Pancreas (tissue), 10 donors: Measurements from ENCODE around the gene GPSM1. TPM values are rescaled to one million over a fixed set of nuclear protein-coding genes. Genes with fewer than 3 reads are reported as not detected.
A peak's percentile ranks its signal among the peaks of the same experiment; 100 is the strongest.

Experiments used
- ATAC-seq, 4 donors: fragments of 200-7000 bp; cut with Tn5 transposase; one replicate each; pipeline versions ENCODE4 v1.8.0 to v1.9.1; 2020; ENCODE audit warnings: mild to moderate bottlenecking in 4 of 4, moderate library complexity in 4 of 4
- DNase-seq, 6 donors: peaks; one replicate each; pipeline ENCODE4 v3.0.0-alpha.2; 2020
- FAIRE-seq: peaks from 2 replicates; lab custom pipeline; 2012; peaks lifted over from hg19 to GRCh38; lab: Jason Lieb, UNC
- H3K27ac ChIP-seq, 4 donors: fragments of 200-600 bp; sonication (generic); 1 replicate in 3 of 4; 2 replicates in 1 of 4; pipeline versions ENCODE4 v1.5.0 to v1.8.0; 2020
- H3K27me3 ChIP-seq, 4 donors: fragments of 200-600 bp; one replicate each; pipeline ENCODE4 v1.8.0; 2021
- H3K36me3 ChIP-seq, 3 donors: fragments of 200-600 bp; sonication (generic) in 1 of 3; one replicate each; pipeline versions ENCODE4 v1.5.0 to v1.8.0; 2020 to 2021
- H3K4me1 ChIP-seq, 3 donors: fragments of 200-600 bp; one replicate each; pipeline ENCODE4 v1.8.0; 2021
- H3K4me3 ChIP-seq, 4 donors: fragments of 200-600 bp; sonication (generic) in 2 of 4; one replicate each; pipeline versions ENCODE4 v1.5.0 to v1.8.0; 2020 to 2021
- H3K9me3 ChIP-seq, 4 donors: fragments of 200-600 bp; one replicate each; pipeline ENCODE4 v1.8.0; 2021
- WGBS, 2 donors: extraction: QIAGEN DNeasy Blood & Tissue Kit; methylation state at CpG; one replicate each; pipeline ENCODE4 v1.1.7; 2013; 5-methylcytosine and 5-hydroxymethylcytosine counted together
- intact Hi-C, 3 donors: fragments of 100-400 bp; cut with DNase I; formaldehyde crosslinking; loops; one replicate each; pipeline versions ENCODE4 v1.11.1 to v1.14.2; 2022
- polyA plus RNA-seq, 2 donors: library from polyadenylated mRNA; stranded (reverse); fragments of 200-250 nt; gene quantifications; one replicate each; pipeline ENCODE4 v1.2.3, GENCODE V29; 2013
- total RNA-seq, 6 donors: library from RNA; stranded (reverse); fragmentation: NEBNext Ultra II Directional in 4 of 6; extraction: Animal tissue kit (Norgen Biotek cat#: 25700) in 4 of 6; gene quantifications; one replicate each; pipeline versions ENCODE4 v1.2.1 to v1.2.4, GENCODE V29; 2021 to 2023
- TF ChIP-seq, protein P1 (sequence below), 4 donors: fragments of 200-600 bp; sonication (generic) in 3 of 4; IDR thresholded peaks; one replicate each; pipeline versions ENCODE4 v1.5.0 to v1.8.0; 2021; ENCODE audit warnings: antibody characterized with exemption in 4 of 4
- donor health status: healthy with polysubstance abuse.
- donor health status: DM: no; HTN: no; CAD: no; lungs with moderate emphysema.
- donor health status: DM: no; HTN: no; CAD: no.
- donor health status: control.
- donor health status: control.
- donor health status: Bipolar disorder and iron deficiency.
- donor health status: DM: yes; HTN: yes; CAD: no.
- donor health status: DM: no; HTN: no; CAD: no.
- donor health status: DM: no; HTN: no; CAD: no.
- donor health status: DM: yes; HTN: yes; CAD: no.

The GPSM1 gene
- total and polyA plus RNA-seq, 8 donors, result 6.8 to 54.4 (median 12.6) TPM

DNA sequence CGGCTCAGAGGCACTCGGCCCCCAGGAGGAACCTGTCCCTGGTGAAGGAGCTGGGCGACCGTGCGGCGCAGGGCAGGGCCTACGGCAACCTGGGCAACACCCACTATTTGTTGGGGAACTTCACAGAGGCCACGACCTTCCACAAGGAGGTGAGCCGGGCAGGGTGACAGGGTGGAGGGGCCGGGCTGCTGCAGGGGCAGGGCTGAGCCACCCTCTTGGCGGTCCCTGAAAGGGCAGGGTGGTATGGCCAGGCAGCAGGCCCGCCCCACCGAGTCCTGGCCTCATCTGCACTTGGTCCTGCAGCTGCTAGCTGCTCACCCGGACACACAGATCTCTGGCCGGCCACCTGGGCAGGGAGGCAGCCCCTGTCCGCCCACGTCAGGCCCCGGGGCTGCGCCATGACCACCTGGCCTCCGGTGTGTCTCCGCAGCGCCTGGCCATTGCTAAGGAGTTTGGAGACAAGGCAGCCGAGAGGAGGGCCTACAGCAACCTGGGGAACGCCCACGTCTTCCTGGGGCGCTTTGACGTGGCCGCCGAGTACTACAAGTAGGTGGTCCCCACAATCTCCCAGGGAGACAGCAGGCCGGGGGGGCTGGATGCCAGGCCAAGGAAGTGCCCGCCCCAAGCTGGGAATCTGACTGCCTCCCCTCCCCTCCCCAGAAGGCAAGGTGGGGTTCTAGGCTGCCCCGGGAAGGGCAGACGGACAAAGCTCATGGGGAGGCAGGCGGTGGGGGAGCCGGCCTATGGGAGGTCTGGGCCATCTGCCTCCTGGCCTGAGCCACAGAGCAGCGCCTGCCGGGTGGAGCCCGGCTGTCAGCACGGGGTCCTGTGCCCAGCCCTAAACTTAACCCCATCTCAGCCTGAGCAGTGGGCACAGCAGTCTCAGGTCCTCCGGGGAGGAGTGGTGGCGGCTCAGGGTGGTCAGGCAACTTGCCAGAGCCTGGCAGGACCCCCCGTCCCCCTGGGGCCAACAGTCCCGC, 10.4 kb downstream of the GPSM1 start:
- DNase-seq, result peak in 1 of 6 donors; percentile 55
- TF ChIP-seq, protein P1, sequence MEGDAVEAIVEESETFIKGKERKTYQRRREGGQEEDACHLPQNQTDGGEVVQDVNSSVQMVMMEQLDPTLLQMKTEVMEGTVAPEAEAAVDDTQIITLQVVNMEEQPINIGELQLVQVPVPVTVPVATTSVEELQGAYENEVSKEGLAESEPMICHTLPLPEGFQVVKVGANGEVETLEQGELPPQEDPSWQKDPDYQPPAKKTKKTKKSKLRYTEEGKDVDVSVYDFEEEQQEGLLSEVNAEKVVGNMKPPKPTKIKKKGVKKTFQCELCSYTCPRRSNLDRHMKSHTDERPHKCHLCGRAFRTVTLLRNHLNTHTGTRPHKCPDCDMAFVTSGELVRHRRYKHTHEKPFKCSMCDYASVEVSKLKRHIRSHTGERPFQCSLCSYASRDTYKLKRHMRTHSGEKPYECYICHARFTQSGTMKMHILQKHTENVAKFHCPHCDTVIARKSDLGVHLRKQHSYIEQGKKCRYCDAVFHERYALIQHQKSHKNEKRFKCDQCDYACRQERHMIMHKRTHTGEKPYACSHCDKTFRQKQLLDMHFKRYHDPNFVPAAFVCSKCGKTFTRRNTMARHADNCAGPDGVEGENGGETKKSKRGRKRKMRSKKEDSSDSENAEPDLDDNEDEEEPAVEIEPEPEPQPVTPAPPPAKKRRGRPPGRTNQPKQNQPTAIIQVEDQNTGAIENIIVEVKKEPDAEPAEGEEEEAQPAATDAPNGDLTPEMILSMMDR (IDR thresholded peaks at IDR 0.05), result no peak
- 89 to 90% methylated on average over 36 to 43 of the region's 43 CpGs for WGBS, 2 donors
- intact Hi-C loops, result no loop called here
- H3K9me3 ChIP-seq, result no peaks in the 10 kb centered on the region
- H3K27me3 ChIP-seq, result no peaks in the 10 kb centered on the region
- H3K27ac ChIP-seq, result no peak overlapping the region
- ATAC-seq, result no peak
- H3K4me3 ChIP-seq, result no peak overlapping the region
- no peaks in the 10 kb centered on the region for H3K36me3 ChIP-seq
- H3K4me1 ChIP-seq, result peaks cover 7 to 21% (median 14%) of the 10 kb centered on the region in 3 donors
- no peak for FAIRE-seq

DNA sequence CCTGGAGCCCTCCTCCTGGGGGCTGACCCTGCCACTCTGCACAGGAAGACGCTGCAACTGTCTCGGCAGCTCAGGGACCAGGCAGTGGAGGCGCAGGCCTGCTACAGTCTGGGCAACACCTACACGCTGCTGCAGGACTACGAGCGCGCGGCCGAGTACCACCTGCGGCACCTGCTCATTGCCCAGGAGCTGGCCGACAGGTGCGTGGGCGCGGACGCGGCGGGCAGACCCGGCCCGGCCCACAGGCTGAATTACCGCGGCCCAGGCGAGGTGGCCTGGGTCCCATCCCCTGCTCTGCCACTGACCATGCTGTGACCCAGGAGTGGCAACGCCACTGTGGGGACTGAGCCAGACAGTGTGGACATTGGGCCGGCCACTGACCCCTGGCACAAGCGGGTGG, 11.2 kb downstream of the GPSM1 start:
- Histone ChIP-seq H3K9me3 (no peaks in the 10 kb centered on the region), H3K4me3 (no peak overlapping the region), H3K27me3 (no peaks in the 10 kb centered on the region), H3K27ac (peak overlapping the region in 2 of 4 donors; percentile 85 to 88), H3K36me3 (no peaks in the 10 kb centered on the region), H3K4me1 (peaks cover 7 to 24% (median 14%) of the 10 kb centered on the region in 3 donors)
- 82 to 88% methylated on average over 23 to 25 of the region's 25 CpGs for WGBS, 2 donors
- no peak for ATAC-seq
- TF ChIP-seq, protein P1 (IDR thresholded peaks at IDR 0.05), result no peak
- peak in 1 of 6 donors; percentile 63 for DNase-seq
- no peak for FAIRE-seq
- intact Hi-C loops, result no loop called here

DNA sequence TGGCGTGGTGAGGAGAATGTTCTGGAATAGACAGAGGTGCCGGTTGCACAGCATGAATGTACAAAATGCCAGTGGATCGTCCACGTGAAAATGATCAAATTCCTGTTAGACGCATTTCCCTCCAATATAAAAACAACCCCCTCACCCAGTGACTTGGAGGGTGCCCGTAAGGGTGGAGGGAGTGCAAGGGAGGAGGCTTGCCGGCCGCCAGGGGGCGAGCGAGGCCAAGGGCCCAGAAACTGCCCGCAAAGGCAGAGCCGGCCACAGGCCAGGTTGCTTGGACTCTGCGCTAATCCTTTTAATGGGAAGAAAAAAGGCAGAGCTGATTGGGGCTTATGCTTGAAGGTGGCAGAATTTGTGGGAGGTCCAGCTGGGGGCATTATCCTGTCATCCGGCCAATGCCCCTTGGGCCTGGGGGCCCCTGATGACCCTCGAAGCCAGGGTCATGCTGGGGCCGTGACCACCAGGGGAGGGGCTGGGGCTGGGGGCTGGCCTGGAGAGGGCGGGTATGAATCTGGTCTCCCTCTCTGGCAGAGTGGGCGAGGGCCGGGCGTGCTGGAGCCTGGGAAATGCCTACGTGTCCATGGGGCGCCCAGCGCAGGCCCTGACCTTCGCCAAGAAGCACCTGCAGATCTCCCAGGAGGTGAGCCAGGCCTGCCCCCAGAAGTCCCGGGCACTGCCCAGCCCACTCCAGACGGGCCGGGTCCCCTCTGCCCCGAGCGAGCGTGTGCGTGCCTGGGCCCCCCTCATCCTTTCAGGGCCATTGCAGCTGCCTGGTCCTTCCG, 12.0 kb downstream of the GPSM1 start:
- no peak for FAIRE-seq
- peak; percentile 78 to 94 (median 89) for DNase-seq
- ATAC-seq, result peak; percentile 46 to 83 (median 68)
- WGBS, 2 donors, result 37 to 44% methylated on average over 29 to 32 of the region's 32 CpGs
- intact Hi-C loops, result no loop called here
- Histone ChIP-seq H3K9me3 (no peaks in the 10 kb centered on the region), H3K4me3 (peak overlapping the region in 2 of 4 donors; percentile 18 to 23), H3K27me3 (no peaks in the 10 kb centered on the region), H3K4me1 (peaks cover 7 to 24% (median 14%) of the 10 kb centered on the region in 3 donors), H3K27ac (peak overlapping the region; percentile 80 to 88 (median 86)), H3K36me3 (no peaks in the 10 kb centered on the region)
- TF ChIP-seq, protein P1 (IDR thresholded peaks at IDR 0.05), result peak; percentile 85 to 96 (median 91)

DNA sequence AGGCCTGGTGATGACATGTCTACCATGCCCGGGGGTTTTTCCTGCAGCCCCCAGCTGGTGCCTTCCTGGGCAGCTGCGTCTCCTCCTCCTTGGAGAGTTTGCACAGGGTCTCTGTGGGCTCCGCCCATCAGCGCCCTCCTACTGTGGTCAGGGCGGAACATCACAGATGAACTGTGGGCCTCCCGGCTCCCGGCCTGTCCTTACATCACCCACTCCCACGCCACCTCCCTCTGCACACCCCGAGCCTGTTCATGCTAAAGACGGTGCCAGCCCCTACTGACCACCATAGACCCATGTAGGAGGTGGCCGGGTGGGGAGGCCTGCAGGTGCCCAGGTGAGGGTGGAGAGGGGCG, 12.6 kb downstream of the GPSM1 start:
- WGBS, 2 donors, result 38 to 39% methylated on average over 11 to 12 of the region's 12 CpGs
- intact Hi-C loops, result no loop called here
- H3K27ac ChIP-seq, result peak overlapping the region; percentile 80 to 88 (median 86)

More for the DNA sequence above, 12.6 kb downstream of the GPSM1 start:
- DNase-seq, result no peak
- no peak for FAIRE-seq
- Histone ChIP-seq H3K4me3 (peak overlapping the region in 2 of 4 donors; percentile 18 to 23), H3K27me3 (no peaks in the 10 kb centered on the region), H3K9me3 (no peaks in the 10 kb centered on the region), H3K36me3 (no peaks in the 10 kb centered on the region), H3K4me1 (peaks cover 7 to 24% (median 14%) of the 10 kb centered on the region in 3 donors)
- TF ChIP-seq, protein P1 (IDR thresholded peaks at IDR 0.05), result no peak
- peak in 3 of 4 donors; percentile 1 to 4 (median 3) for ATAC-seq
